WTC11 (cell line): ENCODE results near the gene NOP9. TPM values are rescaled to one million over a fixed set of nuclear protein-coding genes. Genes with fewer than 3 reads are reported as not detected.

Source experiments
- ATAC-seq: fragments of 200-7000 bp; cut with Tn5 transposase; 2 replicates; pipeline ENCODE4 v1.10.0; 2021; ENCODE audit warnings: mild to moderate bottlenecking, moderate library complexity
- CTCF ChIA-PET: fragments of 300-600 bp; sonication (Branson Sonifier 250); formaldehyde crosslinking; loops from one replicate; lab custom pipeline; 2021; ENCODE audit warnings: antibody characterized with exemption; lab: Charles Lee
- POLR2A ChIA-PET: fragments of 350-600 bp; sonication (Branson Sonifier 250); formaldehyde crosslinking; loops from one replicate; lab custom pipeline; 2021; ENCODE audit warnings: antibody characterized with exemption; lab: Charles Lee
- DNase-seq: peaks from one replicate; pipeline ENCODE4 v3.0.0; 2021; ENCODE audit warnings: low spot score
- H3K27ac Mint-ChIP-seq: 2 replicates; pipeline ENCODE4 v1.8.0; 2021; ENCODE audit warnings: mixed read lengths
- H3K27me3 Mint-ChIP-seq: 2 replicates; pipeline ENCODE4 v1.8.0; 2021; ENCODE audit warnings: low read depth, mild to moderate bottlenecking, moderate library complexity, mixed read lengths
- H3K36me3 Mint-ChIP-seq: 2 replicates; pipeline ENCODE4 v1.8.0; 2021; ENCODE audit warnings: mixed read lengths
- H3K4me1 Mint-ChIP-seq: 2 replicates; pipeline ENCODE4 v1.8.0; 2022; ENCODE audit warnings: mixed read lengths
- H3K4me3 Mint-ChIP-seq: 2 replicates; pipeline ENCODE4 v1.8.0; 2021; ENCODE audit warnings: mild to moderate bottlenecking, moderate library complexity, mixed read lengths
- H3K9me3 Mint-ChIP-seq: 2 replicates; pipeline ENCODE4 v1.8.0; 2021; ENCODE audit warnings: mixed read lengths
- CBFB ChIP-seq: sonication (generic); formaldehyde crosslinking; IDR thresholded peaks from 2 replicates; pipeline ENCODE4 v1.8.1; 2022; ENCODE audit warnings: mild to moderate bottlenecking, low read depth, missing genetic modification reagents
- CREM ChIP-seq: sonication (generic); formaldehyde crosslinking; IDR thresholded peaks from 2 replicates; pipeline ENCODE4 v1.8.1; 2022; ENCODE audit warnings: mild to moderate bottlenecking, missing genetic modification reagents, moderate library complexity
- ELF4 ChIP-seq: sonication (generic); formaldehyde crosslinking; IDR thresholded peaks from 2 replicates; pipeline ENCODE4 v1.8.1; 2022; ENCODE audit warnings: low read depth, mild to moderate bottlenecking, moderate library complexity, missing genetic modification reagents
- FOXJ3 ChIP-seq: sonication (generic); formaldehyde crosslinking; IDR thresholded peaks from 2 replicates; pipeline ENCODE4 v1.9.0; 2021; ENCODE audit warnings: missing genetic modification reagents, mild to moderate bottlenecking, borderline replicate concordance
- HMGA2 ChIP-seq: fragments of 250-450 bp; sonication (Bioruptor Pico); IDR thresholded peaks from 2 replicates; pipeline ENCODE4 v1.4.0; 2021; ENCODE audit warnings: mild to moderate bottlenecking, moderate library complexity
- JAZF1 ChIP-seq: fragments of 250-450 bp; sonication (Bioruptor Pico); IDR thresholded peaks from 2 replicates; pipeline ENCODE4 v1.9.0; 2021; ENCODE audit warnings: moderate library complexity, mild to moderate bottlenecking, inconsistent platforms
- PRDM15 ChIP-seq: sonication (generic); formaldehyde crosslinking; IDR thresholded peaks from 2 replicates; pipeline ENCODE4 v1.8.0; 2022; ENCODE audit warnings: missing genetic modification reagents
- PRRX2 ChIP-seq: fragments of 250-450 bp; sonication (Bioruptor Pico); IDR thresholded peaks from 2 replicates; pipeline ENCODE4 v1.8.0; 2021; ENCODE audit warnings: mild to moderate bottlenecking
- SMAD4 ChIP-seq: sonication (generic); formaldehyde crosslinking; IDR thresholded peaks from 2 replicates; pipeline ENCODE4 v1.8.0; 2022; ENCODE audit warnings: mild to moderate bottlenecking, missing genetic modification reagents
- SP1 ChIP-seq: sonication (generic); formaldehyde crosslinking; conservative IDR thresholded peaks from 2 replicates; pipeline ENCODE4 v1.8.1; 2022; ENCODE audit warnings: missing genetic modification reagents
- TP53 ChIP-seq: sonication (generic); formaldehyde crosslinking; IDR thresholded peaks from 2 replicates; pipeline ENCODE4 v1.8.1; 2023; ENCODE audit warnings: mild to moderate bottlenecking, missing genetic modification reagents
- ZBTB43 ChIP-seq: sonication (generic); formaldehyde crosslinking; IDR thresholded peaks from 2 replicates; pipeline ENCODE4 v1.8.1; 2023; ENCODE audit warnings: mild to moderate bottlenecking, missing genetic modification reagents
- ZNF219 ChIP-seq: sonication (generic); formaldehyde crosslinking; IDR thresholded peaks from 2 replicates; pipeline ENCODE4 v1.8.0; 2023; ENCODE audit warnings: missing genetic modification reagents, mild to moderate bottlenecking, borderline replicate concordance
- ZNF317 ChIP-seq: sonication (generic); formaldehyde crosslinking; IDR thresholded peaks from 2 replicates; pipeline ENCODE4 v1.8.1; 2023; ENCODE audit warnings: low read depth, mild to moderate bottlenecking, moderate library complexity, missing genetic modification reagents, borderline replicate concordance
- ZNF512 ChIP-seq: sonication (generic); formaldehyde crosslinking; IDR thresholded peaks from 2 replicates; pipeline ENCODE4 v1.8.1; 2022; ENCODE audit warnings: missing genetic modification reagents, borderline replicate concordance
- ZNF532 ChIP-seq: fragments of 250-450 bp; sonication (Bioruptor Pico); IDR thresholded peaks from 2 replicates; pipeline ENCODE4 v1.9.0; 2021; ENCODE audit warnings: mild to moderate bottlenecking, borderline replicate concordance
- total RNA-seq: library from RNA; stranded (reverse); gene quantifications from 3 replicates; pipeline ENCODE4 v1.2.3, GENCODE V29; 2021

Gene NOP9
- total RNA-seq, 1 experiment from 2014 or later, result 44.4 TPM

- H3K9me3 Mint-ChIP-seq, result no peaks in the 10 kb centered on the region
- no peak for ATAC-seq
- H3K4me3 Mint-ChIP-seq, result no peak overlapping the region
- CTCF ChIA-PET, result interaction anchor here (3.2 kb wide), 1 partner anchor 18 kb away, joined by 19 read pairs; no protein-coding TSS in a partner anchor
- H3K27ac Mint-ChIP-seq, result no peak overlapping the region
- POLR2A ChIA-PET, result no interaction called here
- H3K27me3 Mint-ChIP-seq, result peaks cover 77% of the 10 kb centered on the region
- H3K36me3 Mint-ChIP-seq, result no peaks in the 10 kb centered on the region
- no peak for TF ChIP-seq ZNF317 (CRISPR knock-in tag)
- no peak for TF ChIP-seq CBFB (CRISPR knock-in tag)
- TF ChIP-seq ZNF532 (CRISPR knock-in tag), result no peak
- no peak for TF ChIP-seq ZNF219 (CRISPR knock-in tag)
- TF ChIP-seq JAZF1, result no peak
- TF ChIP-seq ELF4 (CRISPR knock-in tag), result no peak
- TF ChIP-seq FOXJ3 (CRISPR knock-in tag), result no peak
- TF ChIP-seq CREM (CRISPR knock-in tag), result no peak
- no peak for TF ChIP-seq SP1 (CRISPR knock-in tag)
- no peak for TF ChIP-seq TP53
- no peak for TF ChIP-seq HMGA2 (CRISPR knock-in tag)
- TF ChIP-seq PRRX2 (CRISPR knock-in tag), result no peak
- TF ChIP-seq SMAD4 (CRISPR knock-in tag), result no peak
- no peak for TF ChIP-seq ZBTB43 (CRISPR knock-in tag)
- TF ChIP-seq ZNF512, result no peak
- DNase-seq, result no peak
- H3K4me1 Mint-ChIP-seq, result peaks cover 7% of the 10 kb centered on the region
Observed at GRCh38 chr14:24314377-24315193, 14.9 kb downstream of the NOP9 start.

GRCh38 chr14:24315243-24315806 lies 15.7 kb downstream of the NOP9 start:
- H3K4me1 Mint-ChIP-seq, result peaks cover 2% of the 10 kb centered on the region
- ChIA-PET CTCF (interaction anchor here (0.6 to 3.2 kb wide), 10 partner anchors 7 to 760 kb away, joined by 3 to 21 read pairs (median 6); partner anchors contain the start of genes CIDEB, DHRS1, KHNYN and NOP9), POLR2A (interaction anchor here (0.6 kb wide), 1 partner anchor 69 kb away, joined by 3 read pairs; no protein-coding TSS in a partner anchor)
- H3K9me3 Mint-ChIP-seq, result no peaks in the 10 kb centered on the region
- no peak for ATAC-seq
- peaks cover 84% of the 10 kb centered on the region for H3K27me3 Mint-ChIP-seq
- 0 out of 2 replicates have a peak, but pooled peaks have one; percentile 4 for TF ChIP-seq PRDM15 (CRISPR knock-in tag)
- no peak for TF ChIP-seq SMAD4 (CRISPR knock-in tag)
- H3K27ac Mint-ChIP-seq, result no peak overlapping the region
- no peak for DNase-seq
- H3K36me3 Mint-ChIP-seq, result no peaks in the 10 kb centered on the region
- H3K4me3 Mint-ChIP-seq, result no peak overlapping the region
